Mononuclear cell (primary cell): ENCODE data around the gene TRPV4. TPM values are rescaled to one million over a fixed set of nuclear protein-coding genes. Genes with fewer than 3 reads are reported as not detected.

Source experiments
- H3K27me3 ChIP-seq: 2 replicates; pipeline ENCODE4 v1.6.0; 2011; ENCODE audit warnings: low read length, control low read depth; ENCODE audit not compliant: insufficient read depth
- H3K4me1 ChIP-seq: 2 replicates; pipeline ENCODE4 v1.5.1; 2011; ENCODE audit warnings: mild to moderate bottlenecking, low read length, control low read depth; ENCODE audit not compliant: insufficient read depth
- H3K4me3 ChIP-seq: 2 replicates; pipeline ENCODE4 v1.5.1; 2011; ENCODE audit warnings: mild to moderate bottlenecking, low read length, moderate library complexity
- H3K9me3 ChIP-seq: 2 replicates; pipeline ENCODE4 v1.5.1; 2011; ENCODE audit warnings: low read depth, mild to moderate bottlenecking, control low read depth, low read length
- total RNA-seq: library from RNA; depleted of rRNA; stranded (reverse); fragments of >200 nt; gene quantifications from one replicate; pipeline ENCODE4 v1.2.3, GENCODE V29; 2012

Gene TRPV4
- total RNA-seq, 1 donor: 0.31 TPM

GRCh38 chr12:109743076-109743910, 89.9 kb downstream of the TRPV4 start:
- Histone ChIP-seq H3K9me3 (no peaks in the 10 kb centered on the region), H3K27me3 (no peaks in the 10 kb centered on the region), H3K4me3 (no peak overlapping the region), H3K4me1 (no peaks in the 10 kb centered on the region)

GRCh38 chr12:109741970-109742703, 91.1 kb downstream of the TRPV4 start:
- no peak overlapping the region for H3K4me3 ChIP-seq
- H3K27me3 ChIP-seq: no peaks in the 10 kb centered on the region
- no peaks in the 10 kb centered on the region for H3K9me3 ChIP-seq
- H3K4me1 ChIP-seq: no peaks in the 10 kb centered on the region

GRCh38 chr12:109741286-109741969, 91.8 kb downstream of the TRPV4 start:
- no peaks in the 10 kb centered on the region for H3K27me3 ChIP-seq
- no peaks in the 10 kb centered on the region for H3K4me1 ChIP-seq
- no peaks in the 10 kb centered on the region for H3K9me3 ChIP-seq
- H3K4me3 ChIP-seq: no peak overlapping the region

- Histone ChIP-seq H3K9me3 (no peaks in the 10 kb centered on the region), H3K27me3 (no peaks in the 10 kb centered on the region), H3K4me1 (no peaks in the 10 kb centered on the region), H3K4me3 (no peak overlapping the region)
These were observed 92.4 kb downstream of the TRPV4 start for GRCh38 chr12:109740694-109741245.

GRCh38 chr12:109739747-109740693, 93.2 kb downstream of the TRPV4 start:
- no peak overlapping the region for H3K4me3 ChIP-seq
- no peaks in the 10 kb centered on the region for H3K4me1 ChIP-seq
- H3K9me3 ChIP-seq: no peaks in the 10 kb centered on the region
- H3K27me3 ChIP-seq: no peaks in the 10 kb centered on the region

- no peak overlapping the region for H3K4me3 ChIP-seq
- no peaks in the 10 kb centered on the region for H3K27me3 ChIP-seq
These were observed 94.1 kb downstream of the TRPV4 start for GRCh38 chr12:109738878-109739665.

GRCh38 chr12:109738209-109738608, 95.0 kb downstream of the TRPV4 start:
- peaks cover 4% of the 10 kb centered on the region for H3K27me3 ChIP-seq

More at GRCh38 chr12:109738878-109739665, 94.1 kb downstream of the TRPV4 start:
- H3K4me1 ChIP-seq: no peaks in the 10 kb centered on the region
- no peaks in the 10 kb centered on the region for H3K9me3 ChIP-seq

GRCh38 chr12:109737631-109738030, 95.6 kb downstream of the TRPV4 start:
- Histone ChIP-seq H3K9me3 (no peaks in the 10 kb centered on the region), H3K4me1 (no peaks in the 10 kb centered on the region), H3K27me3 (peaks cover 4% of the 10 kb centered on the region), H3K4me3 (no peak overlapping the region)

More at GRCh38 chr12:109738209-109738608, 95.0 kb downstream of the TRPV4 start:
- Histone ChIP-seq H3K4me1 (no peaks in the 10 kb centered on the region), H3K9me3 (no peaks in the 10 kb centered on the region), H3K4me3 (no peak overlapping the region)

- H3K27me3 ChIP-seq: peaks cover 4% of the 10 kb centered on the region
- no peak overlapping the region for H3K4me3 ChIP-seq
These were observed 96.1 kb downstream of the TRPV4 start for GRCh38 chr12:109737126-109737525.

GRCh38 chr12:109736552-109737108, 96.6 kb downstream of the TRPV4 start:
- Histone ChIP-seq H3K4me1 (no peaks in the 10 kb centered on the region), H3K27me3 (peaks cover 4% of the 10 kb centered on the region)

More at GRCh38 chr12:109737126-109737525, 96.1 kb downstream of the TRPV4 start:
- H3K9me3 ChIP-seq: no peaks in the 10 kb centered on the region
- no peaks in the 10 kb centered on the region for H3K4me1 ChIP-seq

GRCh38 chr12:109735825-109736551, 97.2 kb downstream of the TRPV4 start:
- Histone ChIP-seq H3K27me3 (peaks cover 4% of the 10 kb centered on the region), H3K9me3 (no peaks in the 10 kb centered on the region)

More at GRCh38 chr12:109736552-109737108, 96.6 kb downstream of the TRPV4 start:
- Histone ChIP-seq H3K4me3 (no peak overlapping the region), H3K9me3 (no peaks in the 10 kb centered on the region)

GRCh38 chr12:109735051-109735521, 98.1 kb downstream of the TRPV4 start:
- H3K27me3 ChIP-seq: peaks cover 4% of the 10 kb centered on the region

More at GRCh38 chr12:109735825-109736551, 97.2 kb downstream of the TRPV4 start:
- Histone ChIP-seq H3K4me1 (no peaks in the 10 kb centered on the region), H3K4me3 (no peak overlapping the region)

More at GRCh38 chr12:109735051-109735521, 98.1 kb downstream of the TRPV4 start:
- Histone ChIP-seq H3K4me3 (no peak overlapping the region), H3K9me3 (no peaks in the 10 kb centered on the region), H3K4me1 (no peaks in the 10 kb centered on the region)
